Pancreas (tissue), 10 donors: ENCODE measurements around the gene FCRL6. TPM values are rescaled to one million over a fixed set of nuclear protein-coding genes. Genes with fewer than 3 reads are reported as not detected.

Source experiments
- ATAC-seq, 4 donors: fragments of 200-7000 bp; cut with Tn5 transposase; one replicate each; pipeline versions ENCODE4 v1.8.0 to v1.9.1; 2020; ENCODE audit warnings: mild to moderate bottlenecking in 4 of 4, moderate library complexity in 4 of 4
- DNase-seq, 6 donors: peaks; one replicate each; pipeline ENCODE4 v3.0.0-alpha.2; 2020
- FAIRE-seq: peaks from 2 replicates; lab custom pipeline; 2012; peaks lifted over from hg19 to GRCh38; lab: Jason Lieb, UNC
- H3K27ac ChIP-seq, 4 donors: fragments of 200-600 bp; sonication (generic); 1 replicate in 3 of 4; 2 replicates in 1 of 4; pipeline versions ENCODE4 v1.5.0 to v1.8.0; 2020
- H3K27me3 ChIP-seq, 4 donors: fragments of 200-600 bp; one replicate each; pipeline ENCODE4 v1.8.0; 2021
- H3K36me3 ChIP-seq, 3 donors: fragments of 200-600 bp; sonication (generic) in 1 of 3; one replicate each; pipeline versions ENCODE4 v1.5.0 to v1.8.0; 2020 to 2021
- H3K4me1 ChIP-seq, 3 donors: fragments of 200-600 bp; one replicate each; pipeline ENCODE4 v1.8.0; 2021
- H3K4me3 ChIP-seq, 4 donors: fragments of 200-600 bp; sonication (generic) in 2 of 4; one replicate each; pipeline versions ENCODE4 v1.5.0 to v1.8.0; 2020 to 2021
- H3K9me3 ChIP-seq, 4 donors: fragments of 200-600 bp; one replicate each; pipeline ENCODE4 v1.8.0; 2021
- WGBS, 2 donors: extraction: QIAGEN DNeasy Blood & Tissue Kit; methylation state at CpG; one replicate each; pipeline ENCODE4 v1.1.7; 2013; 5-methylcytosine and 5-hydroxymethylcytosine counted together
- intact Hi-C, 3 donors: fragments of 100-400 bp; cut with DNase I; formaldehyde crosslinking; loops; one replicate each; pipeline versions ENCODE4 v1.11.1 to v1.14.2; 2022
- polyA plus RNA-seq, 2 donors: library from polyadenylated mRNA; stranded (reverse); fragments of 200-250 nt; gene quantifications; one replicate each; pipeline ENCODE4 v1.2.3, GENCODE V29; 2013
- total RNA-seq, 6 donors: library from RNA; stranded (reverse); fragmentation: NEBNext Ultra II Directional in 4 of 6; extraction: Animal tissue kit (Norgen Biotek cat#: 25700) in 4 of 6; gene quantifications; one replicate each; pipeline versions ENCODE4 v1.2.1 to v1.2.4, GENCODE V29; 2021 to 2023
- TF ChIP-seq, protein P1 (sequence below), 4 donors: fragments of 200-600 bp; sonication (generic) in 3 of 4; IDR thresholded peaks; one replicate each; pipeline versions ENCODE4 v1.5.0 to v1.8.0; 2021; ENCODE audit warnings: antibody characterized with exemption in 4 of 4
- donor health status: healthy with polysubstance abuse.
- donor health status: DM: no; HTN: no; CAD: no; lungs with moderate emphysema.
- donor health status: DM: no; HTN: no; CAD: no.
- donor health status: control.
- donor health status: control.
- donor health status: Bipolar disorder and iron deficiency.
- donor health status: DM: yes; HTN: yes; CAD: no.
- donor health status: DM: no; HTN: no; CAD: no.
- donor health status: DM: no; HTN: no; CAD: no.
- donor health status: DM: yes; HTN: yes; CAD: no.

The FCRL6 gene
- total and polyA plus RNA-seq, 8 donors: 0.19 to 0.67 (median 0.31) TPM; not detected in 3

DNA sequence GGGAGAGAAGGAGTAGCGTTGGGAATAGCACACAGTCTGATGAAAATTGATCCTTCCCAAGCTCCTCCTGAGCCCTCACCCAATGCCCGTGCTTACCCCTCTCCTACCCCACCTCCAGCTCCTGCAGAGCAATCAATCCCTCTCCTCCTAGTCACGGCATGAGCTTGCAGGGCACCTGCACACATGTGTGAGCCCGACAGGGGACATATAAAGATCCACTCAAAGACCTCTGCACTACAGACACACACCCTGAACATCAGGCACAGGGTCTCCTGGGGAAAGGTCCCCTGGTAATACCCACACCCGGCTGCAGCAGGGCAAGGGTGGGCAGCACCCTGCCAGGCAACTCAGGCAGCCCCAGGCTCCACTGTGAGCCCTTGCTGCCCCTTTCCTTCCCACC lies 59.9 kb downstream of the FCRL6 start:
- Histone ChIP-seq H3K27me3 (no peaks in the 10 kb centered on the region), H3K4me1 (no peaks in the 10 kb centered on the region), H3K36me3 (no peaks in the 10 kb centered on the region), H3K27ac (no peak overlapping the region), H3K4me3 (no peak overlapping the region), H3K9me3 (no peaks in the 10 kb centered on the region)
- FAIRE-seq (no peak), ATAC-seq (no peak), DNase-seq (no peak)
- TF ChIP-seq, protein P1, sequence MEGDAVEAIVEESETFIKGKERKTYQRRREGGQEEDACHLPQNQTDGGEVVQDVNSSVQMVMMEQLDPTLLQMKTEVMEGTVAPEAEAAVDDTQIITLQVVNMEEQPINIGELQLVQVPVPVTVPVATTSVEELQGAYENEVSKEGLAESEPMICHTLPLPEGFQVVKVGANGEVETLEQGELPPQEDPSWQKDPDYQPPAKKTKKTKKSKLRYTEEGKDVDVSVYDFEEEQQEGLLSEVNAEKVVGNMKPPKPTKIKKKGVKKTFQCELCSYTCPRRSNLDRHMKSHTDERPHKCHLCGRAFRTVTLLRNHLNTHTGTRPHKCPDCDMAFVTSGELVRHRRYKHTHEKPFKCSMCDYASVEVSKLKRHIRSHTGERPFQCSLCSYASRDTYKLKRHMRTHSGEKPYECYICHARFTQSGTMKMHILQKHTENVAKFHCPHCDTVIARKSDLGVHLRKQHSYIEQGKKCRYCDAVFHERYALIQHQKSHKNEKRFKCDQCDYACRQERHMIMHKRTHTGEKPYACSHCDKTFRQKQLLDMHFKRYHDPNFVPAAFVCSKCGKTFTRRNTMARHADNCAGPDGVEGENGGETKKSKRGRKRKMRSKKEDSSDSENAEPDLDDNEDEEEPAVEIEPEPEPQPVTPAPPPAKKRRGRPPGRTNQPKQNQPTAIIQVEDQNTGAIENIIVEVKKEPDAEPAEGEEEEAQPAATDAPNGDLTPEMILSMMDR (IDR thresholded peaks at IDR 0.05): no peak
- intact Hi-C loops: no loop called here
- WGBS, 2 donors: 68 to 86% methylated on average over 5 of the region's 5 CpGs

DNA sequence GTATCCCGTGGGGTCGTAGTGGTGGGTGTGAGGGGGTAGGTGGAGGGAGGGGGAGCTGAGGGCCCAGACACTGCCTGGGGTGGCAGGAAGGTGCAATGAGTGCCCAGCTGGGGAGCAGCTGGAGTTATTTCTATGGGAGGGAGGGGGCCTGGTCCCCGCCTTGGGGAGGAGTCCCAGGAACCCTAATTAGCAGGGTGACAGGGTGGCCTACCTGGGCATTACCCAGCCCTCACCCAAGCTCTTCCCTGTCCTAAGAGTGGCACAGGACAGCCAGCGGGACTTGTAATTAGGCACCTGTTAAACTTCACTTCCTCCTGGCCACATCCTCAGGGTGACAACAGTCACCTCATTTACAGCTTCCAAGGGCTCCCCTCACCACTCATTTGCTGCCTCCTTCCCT lies 60.4 kb downstream of the FCRL6 start, which contains the start of gene VSIG8:
Gene VSIG8 (minus strand): TSS at position 101 of the 400 bp plus-strand sequence. CDS start 136 bp downstream, outside the sequence.
- Histone ChIP-seq H3K27ac (no peak within 1 kb of the TSS), H3K36me3 (no peaks in the 10 kb centered on the region), H3K4me1 (peaks cover under 1 to 4% (median 2%) of the 10 kb centered on the region in 3 donors), H3K9me3 (no peaks in the 10 kb centered on the region), H3K4me3 (no peak within 1 kb of the TSS), H3K27me3 (no peaks in the 10 kb centered on the region)
- no peak for DNase-seq
- TF ChIP-seq, protein P1 (IDR thresholded peaks at IDR 0.05): no peak
- no peak for FAIRE-seq
- intact Hi-C loops: no loop called here
- 80 to 81% methylated on average over 4 of the region's 4 CpGs for WGBS, 2 donors
- ATAC-seq: no peak

DNA sequence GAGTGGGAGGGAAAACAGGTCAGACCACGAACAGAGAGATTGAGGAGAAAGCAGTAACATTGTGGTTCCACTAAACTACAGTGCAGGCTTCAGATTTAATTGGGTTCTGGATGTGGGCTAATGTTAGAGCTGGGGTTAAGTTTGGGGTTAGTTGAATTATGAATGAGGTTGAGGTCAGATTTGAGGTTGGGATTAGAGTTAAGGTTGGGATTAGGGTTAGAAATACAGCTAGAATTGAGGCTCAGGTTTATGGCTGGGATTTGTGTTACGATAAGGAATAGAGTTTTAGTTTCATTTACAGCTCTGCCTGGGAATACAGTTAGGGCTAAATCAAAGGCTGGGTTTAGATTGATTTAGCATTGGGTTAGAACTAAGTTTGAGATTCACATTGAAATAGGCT lies 62.1 kb downstream of the FCRL6 start:
- no peaks in the 10 kb centered on the region for H3K27me3 ChIP-seq
- TF ChIP-seq, protein P1 (IDR thresholded peaks at IDR 0.05): no peak
- no peak for FAIRE-seq
- H3K27ac ChIP-seq: no peak overlapping the region
- 82 to 95% methylated on average over 2 of the region's 2 CpGs for WGBS, 2 donors
- DNase-seq: no peak
- H3K9me3 ChIP-seq: no peaks in the 10 kb centered on the region
- H3K4me3 ChIP-seq: no peak overlapping the region
- intact Hi-C loops: no loop called here
- H3K4me1 ChIP-seq: peaks cover 9 to 11% (median 10%) of the 10 kb centered on the region in 3 donors
- no peaks in the 10 kb centered on the region for H3K36me3 ChIP-seq
- ATAC-seq: no peak

Other genes starting within 250 kb of the FCRL6 start
- 10 to 100 TPM in 3 of 6 donors, 1 to 10 TPM in 3; 1.9 to 28.5 (median 9.7) TPM for gene APCS, start 214.5 kb upstream of the FCRL6 start, total RNA-seq
- gene APCS, start 214.5 kb upstream of the FCRL6 start, polyA plus RNA-seq: 10 to 100 TPM in 1 of 2 donors, 1 to 10 TPM in 1; 4.0 to 10.5 TPM
- 100 to 1,000 TPM in 1 of 6 donors, 10 to 100 TPM in 3, 1 to 10 TPM in 2; 1.3 to 148 (median 13.3) TPM for gene CRP, start 87.8 kb upstream of the FCRL6 start, total RNA-seq
- gene CRP, start 87.8 kb upstream of the FCRL6 start, polyA plus RNA-seq: 10 to 100 TPM in 1 of 2 donors, 1 to 10 TPM in 1; 7.9 to 33.6 TPM
- gene DUSP23, start 21.4 kb upstream of the FCRL6 start, total RNA-seq: 10 to 100 TPM; 13.9 to 38.4 (median 20.2) TPM
- gene DUSP23, start 21.4 kb upstream of the FCRL6 start, polyA plus RNA-seq: 10 to 100 TPM; 53.6 to 77.9 TPM
- gene SLAMF8, start 24.5 kb downstream of the FCRL6 start, total RNA-seq: 1 to 10 TPM in 3 of 6 donors, under 1 TPM in 2, not detected in 1; 0.38 to 8.8 (median 1.7) TPM
- gene SLAMF8, start 24.5 kb downstream of the FCRL6 start, polyA plus RNA-seq: under 1 TPM; 0.45 to 0.46 TPM
- gene VSIG8, start 60.3 kb downstream of the FCRL6 start, total RNA-seq: not detected
- under 1 TPM; 0.16 to 0.27 TPM for gene VSIG8, start 60.3 kb downstream of the FCRL6 start, polyA plus RNA-seq
- under 1 TPM in 4 of 6 donors, not detected in 2; 0.16 to 0.54 (median 0.31) TPM for gene CFAP45, start 97.8 kb downstream of the FCRL6 start, total RNA-seq
- gene CFAP45, start 97.8 kb downstream of the FCRL6 start, polyA plus RNA-seq: 1 to 10 TPM in 1 of 2 donors, under 1 TPM in 1; 0.80 to 1.5 TPM
- gene TAGLN2, start 123.1 kb downstream of the FCRL6 start, total RNA-seq: 100 to 1,000 TPM in 4 of 6 donors, 10 to 100 TPM in 2; 93.2 to 242 (median 117) TPM
- 100 to 1,000 TPM; 198 to 200 TPM for gene TAGLN2, start 123.1 kb downstream of the FCRL6 start, polyA plus RNA-seq
- 1 to 10 TPM in 5 of 6 donors, under 1 TPM in 1; 0.83 to 4.3 (median 1.5) TPM for gene IGSF9, start 143.3 kb downstream of the FCRL6 start, total RNA-seq
- 1 to 10 TPM; 3.0 to 5.4 TPM for gene IGSF9, start 143.3 kb downstream of the FCRL6 start, polyA plus RNA-seq
- gene SLAMF9, start 151.9 kb downstream of the FCRL6 start, total RNA-seq: not detected
- not detected for gene SLAMF9, start 151.9 kb downstream of the FCRL6 start, polyA plus RNA-seq
- 1 to 10 TPM; 4.0 to 7.6 (median 5.2) TPM for gene PIGM, start 229.6 kb downstream of the FCRL6 start, total RNA-seq
- 1 to 10 TPM; 2.7 to 4.2 TPM for gene PIGM, start 229.6 kb downstream of the FCRL6 start, polyA plus RNA-seq